ENCODE measurements around the gene KLK8. TPM values are rescaled to one million over a fixed set of nuclear protein-coding genes. Genes with fewer than 3 reads are reported as not detected.

Gene KLK8
- total and polyA plus RNA-seq, 2 experiments from 2014 or later = 4.9 to 14.6 TPM

DNA sequence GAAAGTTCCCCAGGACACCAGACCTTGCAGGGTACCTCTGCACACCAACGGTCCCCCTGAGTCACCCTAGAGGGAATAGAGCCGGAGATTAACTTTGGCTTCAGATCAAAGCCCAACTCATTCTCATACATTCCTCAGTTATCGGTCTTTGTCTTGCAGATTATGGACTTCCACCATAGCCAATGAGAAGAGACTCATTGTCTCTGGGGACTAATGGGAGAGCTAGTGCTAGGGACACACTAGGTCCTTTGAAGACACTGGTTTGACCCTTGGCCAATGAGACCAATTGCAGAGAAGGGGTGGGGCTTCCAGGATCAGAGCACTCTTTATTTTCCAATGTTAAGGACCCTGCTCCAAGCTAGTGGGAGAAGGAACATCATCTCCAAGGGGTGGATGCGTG is 23.8 kb downstream of the KLK8 start:
- H3K27me3 Mint-ChIP-seq (ENCODE audit: insufficient read depth, low read depth, poor library complexity) = peaks cover 5% of the 10 kb centered on the region
- Histone ChIP-seq H3K79me2 (replicated peaks; ENCODE audit: insufficient read depth) (no peaks in the 10 kb centered on the region), H3F3A (replicated peaks; ENCODE audit: low read depth) (no peaks in the 10 kb centered on the region), H2AFZ (no peak overlapping the region), H3K36me3 (ENCODE audit: insufficient read depth) (no peaks in the 10 kb centered on the region), H3K4me2 (no peak overlapping the region), H4K20me1 (replicated peaks; ENCODE audit: insufficient read depth) (no peaks in the 10 kb centered on the region), H3K4me1 (ENCODE audit: insufficient read depth) (peaks cover 16% of the 10 kb centered on the region), H3K4me3 (no peak overlapping the region), H3K27ac (ENCODE audit: low read depth) (no peak overlapping the region), H3K9me2 (ENCODE audit: insufficient read depth) (no peaks in the 10 kb centered on the region), H3K27me3 (ENCODE audit: insufficient read depth) (no peaks in the 10 kb centered on the region)
- peaks cover 33% of the 10 kb centered on the region for H3K4me1 Mint-ChIP-seq
- ATAC-seq (no peak), DNase-seq (ENCODE audit: low spot score) (no peak)
- no peaks in the 10 kb centered on the region; the same call in 2 of the 3 replicates for H3K36me3 Mint-ChIP-seq (ENCODE audit: low read depth)
- H3K27ac Mint-ChIP-seq = no peak overlapping the region
- TF ChIP-seq, protein P1, sequence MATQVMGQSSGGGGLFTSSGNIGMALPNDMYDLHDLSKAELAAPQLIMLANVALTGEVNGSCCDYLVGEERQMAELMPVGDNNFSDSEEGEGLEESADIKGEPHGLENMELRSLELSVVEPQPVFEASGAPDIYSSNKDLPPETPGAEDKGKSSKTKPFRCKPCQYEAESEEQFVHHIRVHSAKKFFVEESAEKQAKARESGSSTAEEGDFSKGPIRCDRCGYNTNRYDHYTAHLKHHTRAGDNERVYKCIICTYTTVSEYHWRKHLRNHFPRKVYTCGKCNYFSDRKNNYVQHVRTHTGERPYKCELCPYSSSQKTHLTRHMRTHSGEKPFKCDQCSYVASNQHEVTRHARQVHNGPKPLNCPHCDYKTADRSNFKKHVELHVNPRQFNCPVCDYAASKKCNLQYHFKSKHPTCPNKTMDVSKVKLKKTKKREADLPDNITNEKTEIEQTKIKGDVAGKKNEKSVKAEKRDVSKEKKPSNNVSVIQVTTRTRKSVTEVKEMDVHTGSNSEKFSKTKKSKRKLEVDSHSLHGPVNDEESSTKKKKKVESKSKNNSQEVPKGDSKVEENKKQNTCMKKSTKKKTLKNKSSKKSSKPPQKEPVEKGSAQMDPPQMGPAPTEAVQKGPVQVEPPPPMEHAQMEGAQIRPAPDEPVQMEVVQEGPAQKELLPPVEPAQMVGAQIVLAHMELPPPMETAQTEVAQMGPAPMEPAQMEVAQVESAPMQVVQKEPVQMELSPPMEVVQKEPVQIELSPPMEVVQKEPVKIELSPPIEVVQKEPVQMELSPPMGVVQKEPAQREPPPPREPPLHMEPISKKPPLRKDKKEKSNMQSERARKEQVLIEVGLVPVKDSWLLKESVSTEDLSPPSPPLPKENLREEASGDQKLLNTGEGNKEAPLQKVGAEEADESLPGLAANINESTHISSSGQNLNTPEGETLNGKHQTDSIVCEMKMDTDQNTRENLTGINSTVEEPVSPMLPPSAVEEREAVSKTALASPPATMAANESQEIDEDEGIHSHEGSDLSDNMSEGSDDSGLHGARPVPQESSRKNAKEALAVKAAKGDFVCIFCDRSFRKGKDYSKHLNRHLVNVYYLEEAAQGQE (IDR thresholded peaks at IDR 0.05; ENCODE audit: unreplicated experiment) = no peak
- TF ChIP-seq STAT1 (IDR thresholded peaks at IDR 0.05; ENCODE audit: unreplicated experiment) (no peak), JUNB (IDR thresholded peaks at IDR 0.05; ENCODE audit: unreplicated experiment) (no peak), NANOG (IDR thresholded peaks at IDR 0.05; ENCODE audit: borderline replicate concordance) (no peak), POLR2AphosphoS5 (IDR thresholded peaks at IDR 0.05; ENCODE audit: low read depth) (no peak), ZNF114 (CRISPR knock-in tag; IDR thresholded peaks at IDR 0.05) (no peak), EZH2phosphoT487 (IDR thresholded peaks at IDR 0.05; ENCODE audit: unreplicated experiment) (no peak), CREB1 (CRISPR knock-in tag; IDR thresholded peaks at IDR 0.05; ENCODE audit: low read depth) (no peak), ZNF331 (CRISPR knock-in tag; IDR thresholded peaks at IDR 0.05; ENCODE audit: low read depth) (no peak), EZH2 (IDR thresholded peaks at IDR 0.05; ENCODE audit: low read depth, unreplicated experiment) (no peak)
- TF ChIP-seq, protein P2, sequence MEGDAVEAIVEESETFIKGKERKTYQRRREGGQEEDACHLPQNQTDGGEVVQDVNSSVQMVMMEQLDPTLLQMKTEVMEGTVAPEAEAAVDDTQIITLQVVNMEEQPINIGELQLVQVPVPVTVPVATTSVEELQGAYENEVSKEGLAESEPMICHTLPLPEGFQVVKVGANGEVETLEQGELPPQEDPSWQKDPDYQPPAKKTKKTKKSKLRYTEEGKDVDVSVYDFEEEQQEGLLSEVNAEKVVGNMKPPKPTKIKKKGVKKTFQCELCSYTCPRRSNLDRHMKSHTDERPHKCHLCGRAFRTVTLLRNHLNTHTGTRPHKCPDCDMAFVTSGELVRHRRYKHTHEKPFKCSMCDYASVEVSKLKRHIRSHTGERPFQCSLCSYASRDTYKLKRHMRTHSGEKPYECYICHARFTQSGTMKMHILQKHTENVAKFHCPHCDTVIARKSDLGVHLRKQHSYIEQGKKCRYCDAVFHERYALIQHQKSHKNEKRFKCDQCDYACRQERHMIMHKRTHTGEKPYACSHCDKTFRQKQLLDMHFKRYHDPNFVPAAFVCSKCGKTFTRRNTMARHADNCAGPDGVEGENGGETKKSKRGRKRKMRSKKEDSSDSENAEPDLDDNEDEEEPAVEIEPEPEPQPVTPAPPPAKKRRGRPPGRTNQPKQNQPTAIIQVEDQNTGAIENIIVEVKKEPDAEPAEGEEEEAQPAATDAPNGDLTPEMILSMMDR (conservative IDR thresholded peaks at IDR 0.05; ENCODE audit: low read depth in 2 of 2) = no peak
- TF ChIP-seq, protein P3, sequence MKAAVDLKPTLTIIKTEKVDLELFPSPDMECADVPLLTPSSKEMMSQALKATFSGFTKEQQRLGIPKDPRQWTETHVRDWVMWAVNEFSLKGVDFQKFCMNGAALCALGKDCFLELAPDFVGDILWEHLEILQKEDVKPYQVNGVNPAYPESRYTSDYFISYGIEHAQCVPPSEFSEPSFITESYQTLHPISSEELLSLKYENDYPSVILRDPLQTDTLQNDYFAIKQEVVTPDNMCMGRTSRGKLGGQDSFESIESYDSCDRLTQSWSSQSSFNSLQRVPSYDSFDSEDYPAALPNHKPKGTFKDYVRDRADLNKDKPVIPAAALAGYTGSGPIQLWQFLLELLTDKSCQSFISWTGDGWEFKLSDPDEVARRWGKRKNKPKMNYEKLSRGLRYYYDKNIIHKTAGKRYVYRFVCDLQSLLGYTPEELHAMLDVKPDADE (IDR thresholded peaks at IDR 0.05) = no peak
- TF ChIP-seq, protein P4, sequence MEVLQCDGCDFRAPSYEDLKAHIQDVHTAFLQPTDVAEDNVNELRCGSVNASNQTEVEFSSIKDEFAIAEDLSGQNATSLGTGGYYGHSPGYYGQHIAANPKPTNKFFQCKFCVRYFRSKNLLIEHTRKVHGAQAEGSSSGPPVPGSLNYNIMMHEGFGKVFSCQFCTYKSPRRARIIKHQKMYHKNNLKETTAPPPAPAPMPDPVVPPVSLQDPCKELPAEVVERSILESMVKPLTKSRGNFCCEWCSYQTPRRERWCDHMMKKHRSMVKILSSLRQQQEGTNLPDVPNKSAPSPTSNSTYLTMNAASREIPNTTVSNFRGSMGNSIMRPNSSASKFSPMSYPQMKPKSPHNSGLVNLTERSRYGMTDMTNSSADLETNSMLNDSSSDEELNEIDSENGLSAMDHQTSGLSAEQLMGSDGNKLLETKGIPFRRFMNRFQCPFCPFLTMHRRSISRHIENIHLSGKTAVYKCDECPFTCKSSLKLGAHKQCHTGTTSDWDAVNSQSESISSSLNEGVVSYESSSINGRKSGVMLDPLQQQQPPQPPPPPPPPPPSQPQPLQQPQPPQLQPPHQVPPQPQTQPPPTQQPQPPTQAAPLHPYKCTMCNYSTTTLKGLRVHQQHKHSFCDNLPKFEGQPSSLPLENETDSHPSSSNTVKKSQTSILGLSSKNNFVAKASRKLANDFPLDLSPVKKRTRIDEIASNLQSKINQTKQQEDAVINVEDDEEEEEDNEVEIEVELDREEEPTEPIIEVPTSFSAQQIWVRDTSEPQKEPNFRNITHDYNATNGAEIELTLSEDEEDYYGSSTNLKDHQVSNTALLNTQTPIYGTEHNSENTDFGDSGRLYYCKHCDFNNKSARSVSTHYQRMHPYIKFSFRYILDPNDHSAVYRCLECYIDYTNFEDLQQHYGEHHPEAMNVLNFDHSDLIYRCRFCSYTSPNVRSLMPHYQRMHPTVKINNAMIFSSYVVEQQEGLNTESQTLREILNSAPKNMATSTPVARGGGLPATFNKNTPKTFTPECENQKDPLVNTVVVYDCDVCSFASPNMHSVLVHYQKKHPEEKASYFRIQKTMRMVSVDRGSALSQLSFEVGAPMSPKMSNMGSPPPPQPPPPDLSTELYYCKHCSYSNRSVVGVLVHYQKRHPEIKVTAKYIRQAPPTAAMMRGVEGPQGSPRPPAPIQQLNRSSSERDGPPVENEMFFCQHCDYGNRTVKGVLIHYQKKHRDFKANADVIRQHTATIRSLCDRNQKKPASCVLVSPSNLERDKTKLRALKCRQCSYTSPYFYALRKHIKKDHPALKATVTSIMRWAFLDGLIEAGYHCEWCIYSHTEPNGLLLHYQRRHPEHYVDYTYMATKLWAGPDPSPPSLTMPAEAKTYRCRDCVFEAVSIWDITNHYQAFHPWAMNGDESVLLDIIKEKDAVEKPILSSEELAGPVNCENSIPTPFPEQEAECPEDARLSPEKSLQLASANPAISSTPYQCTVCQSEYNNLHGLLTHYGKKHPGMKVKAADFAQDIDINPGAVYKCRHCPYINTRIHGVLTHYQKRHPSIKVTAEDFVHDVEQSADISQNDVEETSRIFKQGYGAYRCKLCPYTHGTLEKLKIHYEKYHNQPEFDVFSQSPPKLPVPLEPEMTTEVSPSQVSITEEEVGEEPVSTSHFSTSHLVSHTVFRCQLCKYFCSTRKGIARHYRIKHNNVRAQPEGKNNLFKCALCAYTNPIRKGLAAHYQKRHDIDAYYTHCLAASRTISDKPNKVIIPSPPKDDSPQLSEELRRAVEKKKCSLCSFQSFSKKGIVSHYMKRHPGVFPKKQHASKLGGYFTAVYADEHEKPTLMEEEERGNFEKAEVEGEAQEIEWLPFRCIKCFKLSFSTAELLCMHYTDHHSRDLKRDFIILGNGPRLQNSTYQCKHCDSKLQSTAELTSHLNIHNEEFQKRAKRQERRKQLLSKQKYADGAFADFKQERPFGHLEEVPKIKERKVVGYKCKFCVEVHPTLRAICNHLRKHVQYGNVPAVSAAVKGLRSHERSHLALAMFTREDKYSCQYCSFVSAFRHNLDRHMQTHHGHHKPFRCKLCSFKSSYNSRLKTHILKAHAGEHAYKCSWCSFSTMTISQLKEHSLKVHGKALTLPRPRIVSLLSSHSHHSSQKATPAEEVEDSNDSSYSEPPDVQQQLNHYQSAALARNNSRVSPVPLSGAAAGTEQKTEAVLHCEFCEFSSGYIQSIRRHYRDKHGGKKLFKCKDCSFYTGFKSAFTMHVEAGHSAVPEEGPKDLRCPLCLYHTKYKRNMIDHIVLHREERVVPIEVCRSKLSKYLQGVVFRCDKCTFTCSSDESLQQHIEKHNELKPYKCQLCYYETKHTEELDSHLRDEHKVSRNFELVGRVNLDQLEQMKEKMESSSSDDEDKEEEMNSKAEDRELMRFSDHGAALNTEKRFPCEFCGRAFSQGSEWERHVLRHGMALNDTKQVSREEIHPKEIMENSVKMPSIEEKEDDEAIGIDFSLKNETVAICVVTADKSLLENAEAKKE (CRISPR knock-in tag; IDR thresholded peaks at IDR 0.05) = no peak
- no peaks in the 10 kb centered on the region; the same call in 2 of the 3 replicates for H3K9me3 Mint-ChIP-seq
- no peak overlapping the region for H3K4me3 Mint-ChIP-seq

All from GM23338 (cell line).